Cardiac muscle cell (in vitro differentiated cells and primary cell): ENCODE measurements around the gene NOXA1. TPM values are rescaled to one million over a fixed set of nuclear protein-coding genes. Genes with fewer than 3 reads are reported as not detected.
"Not testable (repeated sequence)": the region's sequence is repeated elsewhere in the genome, so short reads cannot be mapped to it uniquely, and the experiment has no call there.

ENCODE experiments used
- DNase-seq, 2 donors: peaks; one replicate each; pipeline versions ENCODE4 v3.0.0 to v3.0.0-alpha.2; 2010 to 2017; ENCODE audit warnings: low read depth in 1 of 2, low spot score in 1 of 2
- H3K27ac ChIP-seq: fragments of 200-600 bp; sonication (generic); 2 replicates; pipeline ENCODE4 v1.5.1; 2016
- H3K27me3 ChIP-seq: fragments of 200-600 bp; sonication (generic); 2 replicates; pipeline ENCODE4 v1.6.0; 2016; ENCODE audit warnings: control low read depth
- H3K36me3 ChIP-seq: fragments of 200-600 bp; sonication (generic); 2 replicates; pipeline ENCODE4 v1.5.1; 2016; ENCODE audit warnings: control low read depth
- H3K4me1 ChIP-seq: fragments of 200-600 bp; sonication (generic); 2 replicates; pipeline ENCODE4 v1.8.1; 2017; ENCODE audit warnings: low read depth, mild to moderate bottlenecking, mixed run types
- H3K4me3 ChIP-seq: fragments of 200-600 bp; sonication (generic); 2 replicates; pipeline ENCODE4 v1.5.1; 2016; ENCODE audit warnings: mild to moderate bottlenecking
- H3K9me3 ChIP-seq: fragments of 200-600 bp; sonication (generic); 2 replicates; pipeline ENCODE4 v1.5.1; 2017; ENCODE audit warnings: low read depth, mild to moderate bottlenecking, control low read depth
- CTCF ChIP-seq: IDR thresholded peaks from 2 replicates; pipeline ENCODE4 v1.5.1; 2012; ENCODE audit warnings: low read depth, mild to moderate bottlenecking, low read length
- polyA plus RNA-seq: library from polyadenylated mRNA; unstranded; fragments of >200 nt; fragmentation: Nextera tagmentation; extraction: Ambion mirVana; gene quantifications from 2 replicates; pipeline ENCODE4 v1.2.1, GENCODE V29; 2016
- total RNA-seq: library from RNA; depleted of rRNA; stranded (reverse); fragments of >200 nt; gene quantifications from 2 replicates; pipeline ENCODE4 v1.2.3, GENCODE V29; 2016

Gene NOXA1
- total and polyA plus RNA-seq, 2 experiments from 2014 or later, result 8.1 to 12.0 TPM

GRCh38 chr9:137449931-137450538 is 26.8 kb downstream of the NOXA1 start:
- no peak for DNase-seq
- Histone ChIP-seq H3K27me3 (no peaks in the 10 kb centered on the region), H3K36me3 (no peaks in the 10 kb centered on the region), H3K9me3 (no peaks in the 10 kb centered on the region), H3K4me3 (no peak overlapping the region), H3K4me1 (peaks cover 6% of the 10 kb centered on the region), H3K27ac (no peak overlapping the region)
- TF ChIP-seq CTCF, result no peak

GRCh38 chr9:137450539-137451222 is 27.5 kb downstream of the NOXA1 start:
- DNase-seq, H3K4me1 ChIP-seq, H3K27me3 ChIP-seq, H3K27ac ChIP-seq, H3K4me3 ChIP-seq, H3K36me3 ChIP-seq, H3K9me3 ChIP-seq: not testable (repeated sequence)

DNA sequence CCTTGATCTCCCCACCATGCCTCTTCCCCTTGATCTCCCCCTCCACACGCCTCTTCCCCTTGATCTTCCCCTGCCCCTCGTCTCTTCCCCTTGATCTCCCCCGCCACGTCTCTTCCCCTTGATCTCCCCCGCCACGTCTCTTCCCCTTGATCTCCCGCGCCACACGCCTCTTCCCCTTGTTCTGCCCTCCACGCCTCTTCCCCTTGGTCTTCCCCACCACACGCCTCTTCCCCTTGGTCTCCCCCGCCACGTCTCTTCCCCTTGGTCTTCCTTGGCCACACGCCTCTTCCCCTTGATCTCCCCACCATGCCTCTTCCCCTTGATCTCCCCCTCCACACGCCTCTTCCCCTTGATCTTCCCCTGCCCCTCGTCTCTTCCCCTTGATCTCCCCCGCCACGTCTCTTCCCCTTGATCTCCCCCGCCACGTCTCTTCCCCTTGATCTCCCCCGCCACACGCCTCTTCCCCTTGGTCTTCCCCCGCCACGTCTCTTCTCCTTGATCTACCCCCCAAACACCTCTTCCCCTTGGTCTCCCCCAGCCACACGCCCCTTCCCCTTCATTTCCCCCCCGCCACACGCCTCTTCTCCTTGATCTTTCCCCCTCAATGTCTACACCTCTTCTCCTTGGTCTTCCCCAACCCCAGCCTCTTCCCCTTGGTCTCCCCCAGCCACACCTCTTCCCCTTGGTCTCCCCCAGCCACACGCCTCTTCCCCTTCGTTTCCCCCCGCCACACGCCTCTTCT is 28.2 kb downstream of the NOXA1 start:
- H3K27ac ChIP-seq, H3K36me3 ChIP-seq, H3K9me3 ChIP-seq, H3K4me3 ChIP-seq, H3K27me3 ChIP-seq, H3K4me1 ChIP-seq, DNase-seq: not testable (repeated sequence)

DNA sequence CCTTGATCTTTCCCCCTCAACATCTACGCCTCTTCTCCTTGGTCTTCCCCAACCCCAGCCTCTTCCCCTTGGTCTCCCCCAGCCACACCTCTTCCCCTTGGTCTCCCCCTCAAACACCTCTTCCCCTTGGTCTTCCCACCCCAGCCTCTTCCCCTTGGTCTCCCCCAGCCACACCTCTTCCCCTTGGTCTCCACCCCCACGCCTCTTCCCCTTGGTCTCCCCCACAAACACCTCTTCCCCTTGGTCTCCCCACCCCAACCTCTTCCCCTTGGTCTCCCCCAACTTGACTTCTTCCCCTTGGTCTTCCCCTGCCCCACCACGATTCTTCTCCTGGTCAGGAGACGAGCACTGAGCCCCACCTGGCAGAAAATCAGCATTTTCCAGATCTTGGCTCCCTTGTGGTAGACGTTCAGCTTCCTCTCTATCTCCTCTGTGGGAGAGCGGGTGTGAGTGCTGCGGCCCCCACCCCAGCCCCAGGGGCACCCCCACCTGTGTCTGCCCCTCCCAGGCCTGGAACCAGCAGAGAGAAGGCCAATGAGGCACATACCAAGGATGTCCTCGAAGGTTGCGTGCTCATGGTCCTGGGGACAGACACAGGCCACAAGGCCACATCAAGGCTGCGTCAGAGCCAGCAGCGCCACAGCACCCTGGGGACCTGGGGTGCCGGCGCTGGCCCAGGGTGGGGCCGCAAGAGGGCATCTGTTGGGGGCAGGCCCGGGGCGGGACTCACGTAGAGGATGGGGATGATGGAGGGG is 29.0 kb downstream of the NOXA1 start:
- no peak for DNase-seq
- no peak for TF ChIP-seq CTCF
- H3K4me1 ChIP-seq, result peaks cover 6% of the 10 kb centered on the region
- H3K27me3 ChIP-seq, result no peaks in the 10 kb centered on the region
- H3K36me3 ChIP-seq, result no peaks in the 10 kb centered on the region
- H3K27ac ChIP-seq, result no peak overlapping the region
- H3K9me3 ChIP-seq, result no peaks in the 10 kb centered on the region
- no peak overlapping the region for H3K4me3 ChIP-seq

- Histone ChIP-seq H3K36me3 (no peaks in the 10 kb centered on the region), H3K9me3 (no peaks in the 10 kb centered on the region), H3K4me3 (no peak overlapping the region), H3K27me3 (no peaks in the 10 kb centered on the region), H3K27ac (no peak overlapping the region), H3K4me1 (peaks cover 6% of the 10 kb centered on the region)
- no peak for TF ChIP-seq CTCF
- DNase-seq, result no peak
These were observed 29.8 kb downstream of the NOXA1 start for GRCh38 chr9:137452761-137453642.

GRCh38 chr9:137453643-137454081 is 30.5 kb downstream of the NOXA1 start:
- no peak overlapping the region for H3K27ac ChIP-seq
- H3K27me3 ChIP-seq, result no peaks in the 10 kb centered on the region
- peaks cover 12% of the 10 kb centered on the region for H3K4me1 ChIP-seq
- no peak for TF ChIP-seq CTCF
- no peak overlapping the region for H3K4me3 ChIP-seq
- H3K36me3 ChIP-seq, result no peaks in the 10 kb centered on the region
- DNase-seq, result peak; percentile 82 to 88
- no peaks in the 10 kb centered on the region for H3K9me3 ChIP-seq
